IPS-NIHi11 (cell line): ENCODE results near the gene RREB1.

Source experiments
- DNase-seq: peaks from one replicate; pipeline ENCODE4 v3.0.0; 2012; ENCODE audit warnings: mixed read lengths, low spot score

RREB1 gene

DNA sequence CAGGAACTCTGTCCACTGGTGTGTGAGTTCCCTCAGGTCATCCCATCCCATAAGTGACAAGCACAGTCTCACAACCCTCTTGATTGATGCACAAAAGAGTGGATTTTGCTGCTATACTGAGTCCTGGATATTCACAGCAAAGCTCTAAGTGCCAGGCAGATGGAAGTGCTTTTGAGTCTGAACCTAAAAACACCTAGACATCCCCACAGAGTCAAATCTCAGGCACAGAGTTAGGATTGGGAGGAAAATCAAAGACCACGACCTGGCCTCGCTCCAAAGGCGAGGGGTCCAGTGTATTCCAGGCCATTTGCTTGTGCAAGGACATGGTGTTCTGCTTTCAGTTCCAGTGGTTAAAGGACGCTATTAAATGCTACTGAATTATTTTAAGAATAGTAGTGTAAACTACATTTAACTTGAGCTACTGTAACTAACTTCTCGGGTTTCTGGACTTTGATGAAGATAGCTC lies 56.8 kb downstream of the RREB1 start:
- no peak for DNase-seq

DNA sequence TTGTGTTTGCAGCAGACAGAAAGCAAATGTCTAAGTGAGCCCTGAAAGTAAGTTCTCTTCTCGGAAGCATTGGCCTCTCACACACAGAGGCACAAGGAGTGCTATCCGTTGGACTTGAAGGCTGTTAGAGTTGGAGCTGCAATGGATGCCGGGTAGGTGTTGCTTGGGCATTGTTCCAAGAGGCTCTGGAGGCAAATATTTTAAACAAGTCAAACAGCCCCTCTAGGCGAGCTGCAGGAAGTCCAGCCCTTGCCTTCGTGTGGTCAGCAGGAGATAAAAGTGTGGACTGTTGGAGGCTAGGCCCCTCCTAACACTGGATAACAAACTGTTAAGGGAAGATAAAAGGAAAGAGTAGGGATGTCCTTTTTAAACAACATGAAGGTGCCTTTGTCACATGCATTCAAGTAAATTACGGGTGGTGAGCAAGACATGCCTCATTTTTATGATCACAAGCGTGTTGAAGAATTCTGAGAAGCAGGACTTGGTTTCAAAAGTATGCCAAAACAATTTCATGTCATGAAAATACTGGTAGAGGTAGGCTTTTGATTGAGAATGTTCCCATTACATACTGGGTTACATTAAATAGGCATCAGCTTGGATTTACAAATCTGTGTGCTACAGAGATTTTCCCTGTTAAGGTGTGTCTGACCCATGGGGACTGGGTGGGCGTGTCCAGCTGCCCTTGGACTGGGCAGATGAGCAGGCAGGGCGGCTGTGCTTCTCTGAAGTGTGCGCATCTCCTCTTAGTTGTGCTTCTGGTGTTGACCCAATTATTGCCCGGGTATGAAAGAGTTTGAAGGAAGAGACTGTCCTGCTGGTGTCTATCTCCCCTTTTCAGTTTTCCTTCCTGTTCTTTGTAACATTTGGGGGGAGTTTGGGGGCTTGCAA lies 57.5 kb downstream of the RREB1 start:
- no peak for DNase-seq

- peak; percentile 57 for DNase-seq
Measured at GRCh38 chr6:7165890-7166267, 58.1 kb downstream of the RREB1 start.

DNA sequence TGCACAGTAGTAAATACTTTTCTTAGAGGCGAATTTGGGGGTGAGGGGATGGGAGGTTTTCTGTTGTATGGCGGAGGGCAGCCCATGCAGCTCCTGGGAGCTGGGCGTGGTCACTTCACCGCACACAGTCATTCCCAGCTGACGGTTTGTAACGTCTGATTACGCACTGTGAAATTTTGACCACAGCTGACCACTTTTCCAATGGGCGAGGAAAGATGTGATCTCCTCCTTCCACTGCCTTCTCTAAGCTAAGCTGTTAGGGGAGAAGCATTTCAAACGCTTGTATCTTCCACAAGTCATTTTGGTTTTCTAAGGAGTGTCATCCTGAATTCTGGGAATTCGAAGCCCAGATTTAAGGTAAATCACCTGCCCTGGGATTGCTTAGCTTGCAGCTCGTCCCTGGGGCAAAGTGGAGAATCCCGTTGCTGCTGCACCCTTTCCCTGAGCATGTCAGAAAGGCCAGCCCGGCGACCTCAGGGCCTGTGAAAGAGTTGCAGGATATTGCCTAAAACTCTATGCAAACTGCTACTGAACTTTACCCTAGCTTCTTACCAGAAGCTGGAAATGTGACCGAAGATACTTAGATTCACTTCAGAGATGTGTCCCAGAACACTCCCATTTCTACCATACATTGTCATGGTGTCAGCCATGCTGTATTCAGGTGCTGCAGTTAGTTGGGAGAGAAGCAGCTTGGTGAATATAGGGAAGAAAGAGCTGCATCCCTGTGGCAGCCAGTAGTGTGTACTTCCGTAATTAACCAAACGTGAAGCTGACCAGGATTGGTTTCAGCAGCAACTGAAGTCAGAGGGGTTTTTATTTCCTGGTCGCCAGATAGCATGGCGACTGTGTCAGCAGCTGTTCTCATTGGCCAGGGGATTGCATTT lies 58.9 kb downstream of the RREB1 start:
- DNase-seq = no peak

DNA sequence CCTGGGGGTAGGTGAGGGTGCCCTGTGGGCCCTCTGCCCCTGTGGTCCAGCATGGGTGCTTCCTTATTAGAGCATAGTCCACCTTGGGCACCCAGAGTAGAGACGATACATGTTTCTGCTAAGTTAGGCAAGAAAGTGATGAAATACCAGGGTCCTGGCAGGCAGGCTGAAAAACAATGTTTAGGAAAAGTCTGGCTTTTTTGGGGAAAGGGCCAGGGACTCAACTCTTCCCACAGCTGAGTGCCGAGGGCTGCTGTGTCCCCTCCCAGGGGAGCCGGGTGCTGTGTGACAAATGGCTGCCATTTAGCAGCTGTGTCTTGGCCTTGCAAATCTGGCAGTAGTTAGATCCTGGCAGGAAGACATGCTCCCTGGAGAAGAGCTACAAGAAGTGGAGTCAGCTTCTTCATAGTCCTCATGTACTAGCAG lies 61.5 kb downstream of the RREB1 start:
- no peak for DNase-seq

GRCh38 chr6:7170117-7170732 lies 62.5 kb downstream of the RREB1 start:
- DNase-seq = no peak

DNA sequence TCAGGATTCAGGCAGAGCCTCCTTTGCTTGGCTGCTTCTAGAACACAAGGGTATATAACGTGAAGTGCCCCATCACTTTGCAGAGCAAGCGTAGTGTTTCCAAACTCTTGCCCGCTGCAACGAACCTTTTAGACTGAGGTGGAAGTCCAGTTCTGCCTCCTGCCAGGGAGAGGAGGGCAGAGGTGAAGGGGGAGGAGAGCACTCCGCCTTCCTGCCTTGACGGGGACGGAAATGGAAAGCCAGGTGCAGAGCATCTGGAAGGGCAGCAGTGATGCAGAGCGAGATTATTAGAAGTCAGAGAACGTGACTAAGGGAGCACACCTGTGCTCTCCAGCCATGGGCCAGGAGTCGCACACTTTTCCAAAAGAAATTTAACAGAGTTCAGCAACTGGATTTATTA lies 63.4 kb downstream of the RREB1 start:
- no peak for DNase-seq

GRCh38 chr6:7171733-7172132 lies 64.0 kb downstream of the RREB1 start:
- DNase-seq = no peak

DNA sequence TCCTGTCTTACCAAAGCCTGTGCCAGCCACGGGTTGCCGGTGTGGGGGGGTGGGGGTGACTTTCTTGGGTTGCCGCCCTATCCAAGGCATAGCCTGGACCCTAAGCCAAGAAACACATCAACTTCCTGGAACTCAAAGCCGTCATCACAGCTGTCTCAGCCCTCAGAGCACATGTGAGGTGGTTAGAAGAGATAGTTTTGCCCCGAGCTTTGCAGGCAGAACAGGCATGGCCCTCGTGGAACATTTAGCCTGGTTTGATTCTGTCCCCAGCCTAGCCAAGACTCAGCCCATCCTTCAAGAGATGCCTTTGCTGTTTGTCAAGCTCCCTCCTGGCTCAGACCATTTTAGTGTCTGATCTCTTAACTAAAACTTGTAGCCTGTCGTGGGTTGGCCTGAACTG lies 64.9 kb downstream of the RREB1 start:
- DNase-seq = no peak

DNA sequence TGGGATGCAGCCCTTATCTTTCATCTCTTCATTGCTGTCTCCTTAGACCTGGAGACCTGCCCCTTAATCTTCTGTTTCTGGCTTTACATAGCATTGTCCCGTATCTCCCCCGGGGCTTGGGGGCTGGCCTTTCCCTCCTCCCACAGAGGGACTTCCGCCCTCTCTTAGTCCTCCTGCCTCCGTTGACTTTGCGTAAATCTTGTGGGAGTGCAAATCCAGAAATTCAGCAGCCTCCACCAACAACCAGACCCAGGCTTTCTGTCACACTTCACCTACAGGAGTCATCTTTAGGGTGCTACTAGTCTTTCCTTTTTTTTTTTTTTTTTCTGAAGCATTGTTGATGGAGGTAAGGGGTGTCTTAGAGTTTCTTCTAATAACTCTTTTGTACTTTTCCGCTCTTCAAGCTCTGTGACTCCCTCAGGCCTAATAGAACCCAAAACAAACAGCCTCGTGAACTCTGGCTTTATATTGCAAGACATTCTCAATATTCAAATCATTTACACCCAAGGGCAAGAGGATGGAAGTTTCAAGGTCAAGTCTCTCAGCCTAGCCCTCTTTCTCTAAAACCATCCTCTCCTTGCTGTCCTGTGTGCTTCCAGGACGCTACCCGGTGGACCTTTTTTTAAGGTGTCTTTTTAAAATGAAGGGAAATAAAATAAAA lies 66.2 kb downstream of the RREB1 start:
- DNase-seq = peak; percentile 61

GRCh38 chr6:7175462-7175861 lies 67.7 kb downstream of the RREB1 start:
- no peak for DNase-seq

- peak; percentile 49 for DNase-seq
Measured at GRCh38 chr6:7176208-7176607, 68.4 kb downstream of the RREB1 start.

- DNase-seq = no peak
Measured at GRCh38 chr6:7178280-7178679, 70.5 kb downstream of the RREB1 start.

DNA sequence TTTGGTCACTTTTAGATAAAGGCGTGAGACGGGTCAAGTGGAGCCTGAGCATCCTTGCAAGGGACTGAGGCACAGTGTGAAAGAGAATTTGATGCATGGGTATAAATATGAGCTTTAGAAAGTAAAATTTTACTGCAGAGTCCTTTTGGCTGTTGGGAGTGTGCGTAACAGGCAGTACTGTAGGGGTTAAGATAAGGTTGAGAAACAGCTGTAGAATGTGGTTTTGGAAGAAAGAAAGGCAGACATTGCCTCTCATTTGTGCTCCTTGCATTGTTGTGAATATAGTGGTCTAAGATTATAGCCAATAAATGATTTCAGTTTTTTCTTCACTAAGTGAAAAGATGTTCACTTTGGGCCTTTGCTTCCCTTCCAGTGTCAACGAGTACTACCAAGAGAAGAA lies 73.0 kb downstream of the RREB1 start:
- DNase-seq = no peak

- DNase-seq = no peak
Measured at GRCh38 chr6:7183707-7184106, 75.9 kb downstream of the RREB1 start.

DNA sequence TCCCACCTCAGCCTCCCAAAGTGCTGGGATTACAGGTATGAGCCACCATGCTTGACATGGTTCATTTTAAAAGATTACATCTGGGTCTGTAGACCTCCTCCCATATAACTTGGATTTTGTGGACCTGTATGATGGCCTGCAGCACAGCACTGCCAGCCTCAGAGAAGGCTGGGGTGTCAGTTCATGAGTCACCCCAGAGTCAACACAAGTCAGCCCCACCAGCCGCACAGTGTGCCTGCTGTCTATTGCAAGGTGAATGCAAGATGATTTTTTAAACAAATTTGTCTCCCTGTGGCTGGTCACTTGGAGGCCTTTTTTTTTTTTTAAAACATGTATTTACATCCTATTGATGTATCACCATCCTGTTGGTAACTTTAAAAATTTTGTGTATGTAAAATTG lies 76.7 kb downstream of the RREB1 start:
- DNase-seq = no peak

GRCh38 chr6:7185561-7185960 lies 77.8 kb downstream of the RREB1 start:
- DNase-seq = no peak

DNA sequence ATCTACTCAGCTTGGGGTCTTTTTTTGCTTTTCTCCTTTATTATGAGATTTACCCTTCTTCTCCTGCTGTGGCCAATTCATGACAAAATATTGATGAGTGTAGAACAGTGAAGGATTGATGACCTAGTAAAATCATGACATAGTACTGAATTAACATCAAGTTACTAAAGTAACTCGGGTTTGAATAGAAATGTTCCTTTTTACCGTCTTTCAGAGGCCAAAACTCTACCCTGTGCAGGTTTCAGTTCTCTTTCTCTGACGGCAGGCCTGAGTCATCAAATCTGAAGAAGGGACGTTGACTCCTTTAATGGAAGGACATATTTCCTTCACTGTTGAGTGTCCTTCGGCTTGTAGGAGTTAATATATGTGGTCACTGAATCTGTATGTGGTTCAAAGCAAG lies 80.7 kb downstream of the RREB1 start:
- DNase-seq = no peak

GRCh38 chr6:7189101-7189758 lies 81.5 kb downstream of the RREB1 start:
- no peak for DNase-seq

DNA sequence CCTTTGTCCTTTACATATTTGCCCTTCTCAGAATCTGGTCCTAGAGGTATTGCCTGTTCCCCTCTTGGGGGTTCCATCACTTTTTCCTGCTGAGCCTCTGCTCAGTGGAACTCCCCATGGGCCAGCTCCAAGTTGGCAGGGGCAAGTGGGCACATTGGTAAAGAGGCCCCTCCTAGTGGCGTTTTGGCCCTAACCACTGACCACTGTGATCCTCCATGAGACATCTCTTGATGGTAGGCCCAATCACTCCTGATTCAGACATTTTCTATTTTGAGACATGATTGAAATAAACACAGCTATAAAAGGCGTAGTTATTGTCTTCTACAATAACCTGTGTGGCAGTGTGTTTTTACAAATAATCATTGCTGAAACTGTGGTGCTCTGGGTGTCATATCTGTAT lies 83.0 kb downstream of the RREB1 start:
- DNase-seq = no peak

DNA sequence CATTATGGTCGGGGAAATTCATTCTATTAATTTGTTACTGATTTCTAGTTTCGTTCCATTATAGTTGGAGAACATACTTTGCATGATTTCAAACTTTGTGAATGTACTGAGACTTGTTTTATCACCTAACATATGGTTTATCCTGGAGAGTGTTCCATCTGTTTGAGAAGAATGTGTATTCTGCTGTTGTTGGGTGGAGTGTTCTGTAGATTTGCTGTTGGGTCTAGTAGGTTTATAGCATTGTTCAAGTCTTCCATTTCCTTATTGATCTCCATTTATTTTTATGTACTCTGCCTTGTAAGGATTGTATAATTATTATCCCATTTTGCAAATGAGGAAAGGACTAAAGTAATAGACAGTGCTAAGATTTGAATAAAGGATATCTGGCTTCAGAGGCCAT lies 85.4 kb downstream of the RREB1 start:
- DNase-seq = no peak

GRCh38 chr6:7194657-7195056 lies 86.9 kb downstream of the RREB1 start:
- DNase-seq = no peak
